ENCODE results near the gene DLG5.

DLG5 gene

DNA sequence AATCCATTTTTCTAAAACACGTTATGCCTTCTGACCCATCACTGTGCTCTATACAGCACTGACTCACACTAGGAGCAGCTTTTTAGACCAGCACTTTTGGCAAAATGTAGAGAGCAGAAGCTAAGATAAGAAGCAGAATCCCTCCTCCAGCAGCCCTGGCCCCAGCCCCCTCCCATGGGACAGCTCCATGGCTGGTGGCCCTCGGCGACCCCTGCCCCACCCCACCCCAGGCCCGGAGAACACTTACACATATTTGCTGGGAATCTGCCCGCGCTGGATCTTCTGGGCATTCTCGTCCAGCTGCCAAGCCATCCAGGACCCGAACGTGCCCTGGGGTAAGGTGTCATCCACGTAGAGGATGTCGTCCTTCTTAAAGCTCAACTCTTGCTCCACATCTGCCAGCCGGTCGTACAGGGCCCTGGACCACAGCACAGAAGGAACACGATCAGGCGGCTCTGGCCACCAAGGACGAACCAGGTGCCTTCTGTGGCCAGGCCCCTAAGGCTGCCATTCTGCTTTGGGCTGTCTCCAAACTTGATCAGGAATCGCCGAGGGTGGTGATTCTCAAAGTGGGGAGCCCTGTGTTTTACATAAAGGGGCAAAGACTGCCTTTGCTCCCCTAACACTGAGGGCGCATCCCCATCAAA, 119.9 kb downstream of the DLG5 start:
- no peak overlapping the region for H3K27ac ChIP-seq
- ChIA-PET POLR2A (ENCODE audit: low non-redundant PET) (no interaction called here), CTCF (no interaction called here)
- no peak for DNase-seq (ENCODE audit: low spot score)
- TF ChIP-seq, protein P1, sequence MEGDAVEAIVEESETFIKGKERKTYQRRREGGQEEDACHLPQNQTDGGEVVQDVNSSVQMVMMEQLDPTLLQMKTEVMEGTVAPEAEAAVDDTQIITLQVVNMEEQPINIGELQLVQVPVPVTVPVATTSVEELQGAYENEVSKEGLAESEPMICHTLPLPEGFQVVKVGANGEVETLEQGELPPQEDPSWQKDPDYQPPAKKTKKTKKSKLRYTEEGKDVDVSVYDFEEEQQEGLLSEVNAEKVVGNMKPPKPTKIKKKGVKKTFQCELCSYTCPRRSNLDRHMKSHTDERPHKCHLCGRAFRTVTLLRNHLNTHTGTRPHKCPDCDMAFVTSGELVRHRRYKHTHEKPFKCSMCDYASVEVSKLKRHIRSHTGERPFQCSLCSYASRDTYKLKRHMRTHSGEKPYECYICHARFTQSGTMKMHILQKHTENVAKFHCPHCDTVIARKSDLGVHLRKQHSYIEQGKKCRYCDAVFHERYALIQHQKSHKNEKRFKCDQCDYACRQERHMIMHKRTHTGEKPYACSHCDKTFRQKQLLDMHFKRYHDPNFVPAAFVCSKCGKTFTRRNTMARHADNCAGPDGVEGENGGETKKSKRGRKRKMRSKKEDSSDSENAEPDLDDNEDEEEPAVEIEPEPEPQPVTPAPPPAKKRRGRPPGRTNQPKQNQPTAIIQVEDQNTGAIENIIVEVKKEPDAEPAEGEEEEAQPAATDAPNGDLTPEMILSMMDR (conservative IDR thresholded peaks at IDR 0.05; ENCODE audit: low read depth), result no peak

DNA sequence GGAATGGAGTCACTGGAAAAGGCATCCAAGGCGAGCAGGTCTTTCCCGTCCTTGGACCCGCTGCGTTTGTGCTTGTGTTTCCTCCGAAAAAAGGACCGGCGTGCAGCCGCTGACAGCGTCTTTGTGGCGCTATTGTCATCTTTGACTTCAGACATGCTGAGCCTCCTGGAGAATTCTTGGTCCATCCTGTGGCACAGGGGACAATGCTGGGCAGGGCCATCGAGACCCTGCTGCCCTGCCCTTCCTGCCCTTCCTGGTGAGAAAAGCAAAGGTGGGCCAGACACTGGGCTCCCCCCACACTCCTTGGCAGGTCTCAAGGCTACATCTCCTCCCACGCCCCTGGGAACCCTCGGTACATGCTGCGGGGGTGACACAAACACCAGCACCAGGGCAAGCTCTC, 120.9 kb downstream of the DLG5 start:
- POLR2A ChIA-PET (ENCODE audit: low non-redundant PET), result no interaction called here
- no peak for DNase-seq (ENCODE audit: low spot score)
- CTCF ChIA-PET, result no interaction called here
- TF ChIP-seq, protein P1 (conservative IDR thresholded peaks at IDR 0.05; ENCODE audit: low read depth), result no peak
- no peak overlapping the region for H3K27ac ChIP-seq

DNA sequence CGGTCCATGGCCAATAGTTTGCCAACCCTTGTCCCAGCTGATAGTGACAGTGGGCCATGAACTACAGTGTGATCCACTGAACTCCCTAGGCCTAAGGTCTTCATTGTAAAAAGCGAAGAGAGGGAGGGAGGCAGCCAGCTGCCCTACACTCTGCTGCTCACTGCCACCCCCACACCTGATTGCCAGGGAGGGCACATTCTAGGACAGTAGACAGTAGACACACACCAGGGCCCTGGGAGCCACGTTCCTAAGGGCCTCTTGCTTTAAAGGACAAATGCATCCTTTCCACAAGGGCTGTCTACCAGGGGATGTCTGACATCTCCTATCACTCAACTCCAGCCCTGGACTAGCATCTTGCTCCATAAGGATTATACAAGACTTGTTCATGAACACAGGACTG, 122.2 kb downstream of the DLG5 start:
- POLR2A ChIA-PET (ENCODE audit: low non-redundant PET), result no interaction called here
- TF ChIP-seq, protein P1 (conservative IDR thresholded peaks at IDR 0.05; ENCODE audit: low read depth), result no peak
- no peak for DNase-seq (ENCODE audit: low spot score)
- H3K27ac ChIP-seq, result no peak overlapping the region; the same call in 1 of the 2 replicates
- CTCF ChIA-PET, result no interaction called here

DNA sequence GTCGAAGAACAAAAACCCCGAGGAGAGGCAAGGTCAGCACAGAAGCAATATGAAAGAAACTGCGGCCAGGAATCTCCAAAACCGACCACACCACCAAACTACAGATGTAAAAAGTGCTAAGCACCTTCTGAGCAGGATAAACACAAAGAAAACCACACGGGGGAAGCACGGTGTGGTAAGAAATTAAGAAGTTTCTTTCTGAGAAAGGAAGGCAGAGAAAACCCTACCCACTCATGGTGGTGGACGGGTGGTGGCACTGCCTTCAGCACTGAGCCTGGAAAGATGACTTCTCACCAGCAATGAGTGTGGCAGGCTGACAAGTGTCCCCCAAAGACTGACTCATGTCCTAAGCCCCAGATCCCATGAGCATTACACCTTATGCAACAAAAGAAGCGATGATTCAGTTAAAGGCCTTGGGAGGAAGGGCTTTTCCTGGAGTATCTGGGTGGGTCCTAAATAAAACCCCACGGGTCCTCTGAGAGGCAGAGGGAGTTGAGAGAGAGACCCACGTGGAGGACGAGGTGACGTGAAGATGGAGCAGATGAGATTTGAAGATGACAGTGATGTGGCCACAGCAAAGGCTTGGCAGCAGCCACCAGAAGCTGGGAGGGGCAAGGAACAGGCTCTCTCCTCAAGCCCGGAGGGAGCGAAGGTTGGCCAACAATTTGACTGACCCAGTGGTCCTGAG, 124.9 kb downstream of the DLG5 start:
- TF ChIP-seq, protein P1 (conservative IDR thresholded peaks at IDR 0.05; ENCODE audit: low read depth), result no peak
- POLR2A ChIA-PET (ENCODE audit: low non-redundant PET), result no interaction called here
- peak; percentile 25 for DNase-seq (ENCODE audit: low spot score)
- CTCF ChIA-PET, result no interaction called here
- peak overlapping the region; percentile 38 for H3K27ac ChIP-seq

GRCh38 chr10:77800738-77801266, 125.8 kb downstream of the DLG5 start:
- no peak overlapping the region for H3K27ac ChIP-seq
- DNase-seq (ENCODE audit: low spot score), result no peak
- ChIA-PET CTCF (no interaction called here), POLR2A (ENCODE audit: low non-redundant PET) (no interaction called here)
- TF ChIP-seq, protein P1 (conservative IDR thresholded peaks at IDR 0.05; ENCODE audit: low read depth), result no peak

DNA sequence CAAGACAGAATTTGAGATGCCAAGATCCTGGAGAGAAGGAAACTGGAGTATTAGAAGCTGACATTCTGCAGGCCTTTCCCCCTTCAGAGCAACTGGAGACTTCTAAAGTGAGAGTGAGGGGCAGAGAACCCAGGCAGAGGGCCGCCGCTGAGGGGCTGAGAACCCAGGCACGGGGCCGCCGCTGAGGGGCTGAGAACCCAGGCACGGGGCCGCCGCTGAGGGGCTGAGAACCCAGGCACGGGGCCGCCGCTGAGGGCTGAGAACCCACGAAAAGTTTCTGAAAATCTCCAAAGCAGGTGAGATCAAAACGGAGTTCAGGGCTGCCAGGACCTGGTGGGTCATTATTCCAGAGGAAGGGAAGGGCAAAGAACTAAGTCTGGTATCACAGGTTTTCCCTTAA, 126.2 kb downstream of the DLG5 start:
- DNase-seq (ENCODE audit: low spot score), result no peak
- TF ChIP-seq, protein P1 (conservative IDR thresholded peaks at IDR 0.05; ENCODE audit: low read depth), result no peak
- no peak overlapping the region for H3K27ac ChIP-seq
- ChIA-PET CTCF (no interaction called here), POLR2A (ENCODE audit: low non-redundant PET) (no interaction called here)
